Parathyroid adenoma (tissue), 2 donors: Measurements from ENCODE around the gene SLC35C1.

Experiments
- H2AFZ ChIP-seq: fragments of 300-600 bp; sonication (generic); one replicate; pipeline ENCODE4 v1.7.0; 2017; ENCODE audit warnings: antibody characterized with exemption, mild to moderate bottlenecking
- H3K27ac ChIP-seq: fragments of 300-600 bp; sonication (generic); one replicate; pipeline ENCODE4 v1.7.0; 2017
- H3K27me3 ChIP-seq: fragments of 300-600 bp; sonication (generic); one replicate; pipeline ENCODE4 v1.7.0; 2017; ENCODE audit warnings: low read length; ENCODE audit not compliant: control insufficient read depth, insufficient read depth
- H3K36me3 ChIP-seq: fragments of 300-600 bp; sonication (generic); one replicate; pipeline ENCODE4 v1.7.0; 2017; ENCODE audit warnings: low read length; ENCODE audit not compliant: control insufficient read depth, insufficient read depth
- H3K4me1 ChIP-seq: fragments of 300-600 bp; sonication (generic); one replicate; pipeline ENCODE4 v1.7.0; 2017; ENCODE audit warnings: control low read depth
- H3K4me2 ChIP-seq: fragments of 300-600 bp; sonication (generic); one replicate; pipeline ENCODE4 v1.7.0; 2017; ENCODE audit warnings: low read length
- H3K4me3 ChIP-seq: fragments of 300-600 bp; sonication (generic); one replicate; pipeline ENCODE4 v1.7.0; 2017; ENCODE audit warnings: low read depth, low read length
- H3K79me2 ChIP-seq: fragments of 300-600 bp; sonication (generic); one replicate; pipeline ENCODE4 v1.7.0; 2017; ENCODE audit warnings: control low read depth
- H3K9ac ChIP-seq: fragments of 300-600 bp; sonication (generic); one replicate; pipeline ENCODE4 v1.7.0; 2017; ENCODE audit warnings: mild to moderate bottlenecking
- H3K9me3 ChIP-seq: fragments of 300-600 bp; sonication (generic); one replicate; pipeline ENCODE4 v1.7.0; 2017; ENCODE audit warnings: low read length; ENCODE audit not compliant: control insufficient read depth
- TF ChIP-seq, protein P1 (sequence below): fragments of 300-600 bp; sonication (generic); IDR thresholded peaks from one replicate; pipeline ENCODE4 v1.7.0; 2017; ENCODE audit warnings: antibody characterized with exemption, mild to moderate bottlenecking
- donor health status: primary hyperparathyroidism.

Gene SLC35C1

DNA sequence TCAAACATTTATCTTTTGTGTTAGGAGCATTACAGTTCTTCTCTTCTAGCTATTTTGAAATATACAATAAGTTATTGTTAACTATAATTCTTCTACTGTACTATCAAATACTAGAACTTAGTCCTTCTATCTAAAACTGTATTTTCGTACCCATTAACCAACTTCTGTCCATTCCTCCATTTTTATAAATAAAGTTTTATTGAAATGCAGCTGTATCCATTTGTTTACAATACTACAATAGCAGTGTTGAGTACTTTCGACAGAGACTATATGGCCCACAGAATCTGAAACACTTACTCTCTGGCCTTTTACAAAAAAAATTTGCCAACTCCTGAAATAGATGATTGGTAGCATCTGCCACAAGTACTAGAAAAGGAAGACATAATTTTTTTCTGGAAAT is 4.7 kb upstream of the SLC35C1 start:
- H3K27me3 ChIP-seq = no peaks in the 10 kb centered on the region
- no peak overlapping the region for H3K4me2 ChIP-seq
- no peaks in the 10 kb centered on the region for H3K9me3 ChIP-seq
- no peaks in the 10 kb centered on the region for H3K36me3 ChIP-seq
- TF ChIP-seq, protein P1, sequence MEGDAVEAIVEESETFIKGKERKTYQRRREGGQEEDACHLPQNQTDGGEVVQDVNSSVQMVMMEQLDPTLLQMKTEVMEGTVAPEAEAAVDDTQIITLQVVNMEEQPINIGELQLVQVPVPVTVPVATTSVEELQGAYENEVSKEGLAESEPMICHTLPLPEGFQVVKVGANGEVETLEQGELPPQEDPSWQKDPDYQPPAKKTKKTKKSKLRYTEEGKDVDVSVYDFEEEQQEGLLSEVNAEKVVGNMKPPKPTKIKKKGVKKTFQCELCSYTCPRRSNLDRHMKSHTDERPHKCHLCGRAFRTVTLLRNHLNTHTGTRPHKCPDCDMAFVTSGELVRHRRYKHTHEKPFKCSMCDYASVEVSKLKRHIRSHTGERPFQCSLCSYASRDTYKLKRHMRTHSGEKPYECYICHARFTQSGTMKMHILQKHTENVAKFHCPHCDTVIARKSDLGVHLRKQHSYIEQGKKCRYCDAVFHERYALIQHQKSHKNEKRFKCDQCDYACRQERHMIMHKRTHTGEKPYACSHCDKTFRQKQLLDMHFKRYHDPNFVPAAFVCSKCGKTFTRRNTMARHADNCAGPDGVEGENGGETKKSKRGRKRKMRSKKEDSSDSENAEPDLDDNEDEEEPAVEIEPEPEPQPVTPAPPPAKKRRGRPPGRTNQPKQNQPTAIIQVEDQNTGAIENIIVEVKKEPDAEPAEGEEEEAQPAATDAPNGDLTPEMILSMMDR = no peak
- H3K4me1 ChIP-seq = no peaks in the 10 kb centered on the region
- no peaks in the 10 kb centered on the region for H3K79me2 ChIP-seq
- H3K4me3 ChIP-seq = no peak overlapping the region
- H2AFZ ChIP-seq = no peak overlapping the region
- H3K27ac ChIP-seq = no peak overlapping the region
- H3K9ac ChIP-seq = no peak overlapping the region

DNA sequence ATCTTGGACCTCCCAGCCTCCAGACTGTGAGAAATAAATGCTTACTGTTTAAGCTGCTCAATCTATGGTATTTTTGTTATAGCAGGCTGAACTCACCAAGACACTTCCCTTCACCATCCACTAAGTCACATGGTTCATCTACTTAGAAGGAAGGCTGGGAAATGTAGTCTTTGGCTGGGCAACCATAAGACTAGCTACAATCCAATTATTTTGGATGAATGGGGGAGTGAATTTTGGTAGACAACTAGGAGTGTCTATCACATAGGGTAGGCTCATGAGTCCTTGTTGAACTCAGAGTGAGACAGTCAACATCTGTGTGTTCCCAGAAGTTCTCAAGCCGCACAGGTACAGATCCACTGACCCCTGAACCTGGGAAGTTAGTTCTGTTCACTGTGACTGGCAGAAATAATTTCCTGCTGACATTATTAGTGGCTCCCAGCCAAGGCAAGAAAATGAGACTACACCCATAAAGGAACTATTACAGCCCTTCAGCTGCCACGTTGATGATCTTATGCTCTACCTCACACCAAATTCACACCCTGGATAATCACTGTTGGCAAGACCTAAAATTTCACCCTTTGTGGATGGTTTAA is 3.1 kb upstream of the SLC35C1 start:
- no peaks in the 10 kb centered on the region for H3K9me3 ChIP-seq
- no peak overlapping the region for H3K4me2 ChIP-seq
- H3K27ac ChIP-seq = no peak overlapping the region

DNA sequence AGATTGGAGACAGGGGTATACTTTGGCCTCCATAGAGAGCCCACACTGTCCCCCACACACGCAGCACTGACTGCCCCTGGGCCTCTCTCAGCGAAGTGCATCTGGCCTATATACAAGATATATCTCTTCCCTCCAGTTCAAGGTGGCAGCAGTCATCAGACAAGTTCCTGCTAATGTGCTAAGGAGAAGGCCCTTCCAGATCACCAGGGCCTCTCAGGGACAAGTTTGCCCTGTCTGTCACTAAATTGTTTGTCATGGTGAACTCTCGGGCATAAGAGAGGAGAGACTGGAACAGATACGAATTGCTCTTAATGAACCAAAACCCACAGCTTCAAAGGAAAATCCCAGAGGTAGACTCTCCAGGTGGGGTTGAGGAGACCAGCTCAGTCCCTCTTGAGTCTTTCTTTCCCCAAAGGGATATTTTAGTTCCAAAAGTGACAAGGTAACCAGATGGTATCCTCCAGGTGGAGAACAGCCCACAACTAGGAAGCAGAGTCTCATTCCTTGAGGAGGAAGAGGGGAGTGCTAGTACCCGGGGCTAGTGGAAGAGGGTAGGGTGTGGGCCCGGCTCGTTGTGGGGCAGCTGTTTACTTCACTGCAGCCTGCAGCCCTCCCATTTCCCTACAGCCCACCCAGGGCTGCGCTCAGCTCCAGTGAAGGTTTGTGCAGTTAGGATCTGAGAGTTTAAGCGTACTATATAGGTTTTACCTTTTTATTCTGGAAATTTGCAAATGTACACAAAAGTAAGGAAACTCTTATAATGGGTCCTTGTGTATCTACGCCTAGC is 2.2 kb upstream of the SLC35C1 start:
- H3K9ac ChIP-seq = no peak overlapping the region
- H2AFZ ChIP-seq = no peak overlapping the region
- H3K4me3 ChIP-seq = no peak overlapping the region
- peaks cover 4% of the 10 kb centered on the region for H3K4me1 ChIP-seq
- no peaks in the 10 kb centered on the region for H3K36me3 ChIP-seq
- H3K9me3 ChIP-seq = no peaks in the 10 kb centered on the region
- H3K27me3 ChIP-seq = no peaks in the 10 kb centered on the region
- H3K27ac ChIP-seq = no peak overlapping the region
- TF ChIP-seq, protein P1 = no peak
- H3K4me2 ChIP-seq = no peak overlapping the region
- no peaks in the 10 kb centered on the region for H3K79me2 ChIP-seq

More for the DNA sequence above, 3.1 kb upstream of the SLC35C1 start:
- Histone ChIP-seq H3K4me1 (no peaks in the 10 kb centered on the region), H2AFZ (no peak overlapping the region), H3K79me2 (no peaks in the 10 kb centered on the region), H3K4me3 (no peak overlapping the region), H3K36me3 (no peaks in the 10 kb centered on the region), H3K27me3 (no peaks in the 10 kb centered on the region), H3K9ac (no peak overlapping the region)
- TF ChIP-seq, protein P1 = no peak

DNA sequence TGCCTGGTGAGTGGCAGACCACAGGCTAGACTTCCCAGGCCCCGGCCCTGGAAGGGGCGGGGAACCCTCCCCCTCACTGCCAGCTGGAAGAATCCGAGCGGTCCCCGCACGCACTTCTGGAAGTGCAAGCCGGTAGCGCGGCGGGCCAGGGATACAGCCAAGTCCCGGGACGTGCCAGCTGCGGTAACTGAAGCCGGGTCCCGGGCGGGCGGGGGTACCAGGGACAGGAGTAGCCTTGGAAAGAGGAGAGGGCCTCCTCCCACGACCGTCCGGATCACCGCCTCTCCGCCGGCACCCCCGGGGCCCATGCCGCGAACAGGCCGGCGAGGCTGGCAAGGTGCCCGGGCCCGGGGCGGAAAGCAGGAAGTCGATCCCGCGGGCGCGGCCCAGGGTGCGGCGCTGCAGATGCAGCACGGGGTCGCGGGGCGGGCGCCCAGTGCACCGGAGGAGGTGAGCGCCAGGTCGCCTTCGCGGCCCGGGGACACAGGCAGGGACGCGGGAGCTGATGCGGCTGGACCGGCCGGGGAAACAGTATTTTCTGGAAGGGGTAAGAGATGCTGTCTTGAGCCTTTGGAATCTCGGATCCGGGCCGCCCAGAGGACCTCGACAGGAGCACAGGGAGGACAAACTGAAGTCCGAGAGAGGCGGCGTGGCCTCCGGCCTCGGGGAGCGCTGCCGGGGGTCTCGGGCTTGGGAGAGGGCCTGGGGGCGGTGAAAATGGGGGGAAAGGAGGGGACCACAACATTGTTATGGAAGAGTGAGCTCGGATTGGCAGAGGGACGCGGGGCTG is 783 bp upstream of the SLC35C1 start:
- no peak overlapping the region for H3K9ac ChIP-seq
- H3K36me3 ChIP-seq = no peaks in the 10 kb centered on the region
- H3K4me3 ChIP-seq = peak overlapping the region; percentile 75
- TF ChIP-seq, protein P1 = no peak
- H3K79me2 ChIP-seq = no peaks in the 10 kb centered on the region
- H3K27ac ChIP-seq = peak overlapping the region; percentile 63
- peak overlapping the region; percentile 91 for H2AFZ ChIP-seq
- H3K9me3 ChIP-seq = no peaks in the 10 kb centered on the region
- H3K27me3 ChIP-seq = no peaks in the 10 kb centered on the region
- peak overlapping the region; percentile 87 for H3K4me2 ChIP-seq
- peaks cover 4% of the 10 kb centered on the region for H3K4me1 ChIP-seq
